NB4 (cell line): Measurements from ENCODE around the gene IZUMO4.
A peak's percentile ranks its signal among the peaks of the same experiment; 100 is the strongest.
"Not testable (repeated sequence)": the region's sequence is repeated elsewhere in the genome, so short reads cannot be mapped to it uniquely, and the experiment has no call there.

Experiments used
- DNase-seq: peaks from one replicate; pipeline ENCODE4 v3.0.0; 2010; ENCODE audit warnings: low read depth
- H3K4me3 ChIP-seq: one replicate; pipeline ENCODE4 v1.5.1; 2011; ENCODE audit warnings: mild to moderate bottlenecking, low read depth, low read length, moderate library complexity
- CTCF ChIP-seq: IDR thresholded peaks from one replicate; pipeline ENCODE4 v1.5.1; 2012; ENCODE audit warnings: low read depth, low read length
- MAX ChIP-seq: IDR thresholded peaks from 2 replicates; pipeline ENCODE4 v1.6.1; 2011; ENCODE audit warnings: low read depth, low read length
- MYC ChIP-seq: IDR thresholded peaks from 2 replicates; pipeline ENCODE4 v1.6.1; 2011; ENCODE audit warnings: low read depth, low read length
- POLR2A ChIP-seq: IDR thresholded peaks from 2 replicates; pipeline ENCODE4 v1.6.1; 2011; ENCODE audit warnings: mild to moderate bottlenecking; ENCODE audit not compliant: insufficient read length; ENCODE audit errors: extremely low read depth

The IZUMO4 gene

DNA sequence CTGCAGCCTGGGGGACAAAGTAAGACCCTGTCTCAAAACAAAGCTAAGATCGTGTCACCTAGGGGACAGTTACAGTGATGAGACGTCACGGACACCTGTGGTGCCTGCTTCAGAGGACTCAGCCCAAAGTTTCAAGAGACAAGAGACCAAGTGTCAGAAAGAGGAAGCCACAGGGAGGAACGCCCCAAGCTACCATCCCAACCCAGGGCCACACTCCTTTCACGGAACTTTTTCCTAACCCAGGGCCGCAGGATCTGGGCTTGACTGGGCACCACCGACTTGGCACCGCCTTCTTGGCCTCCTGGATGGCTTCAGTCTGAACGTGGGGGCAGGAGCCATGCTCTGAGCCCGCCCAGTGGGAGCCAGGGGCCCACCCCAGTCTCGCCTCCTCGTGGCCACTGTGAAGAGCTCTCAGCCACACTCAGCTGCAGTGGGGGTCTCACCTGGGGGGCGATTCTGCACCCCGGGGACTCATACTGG is 9.1 kb upstream of the IZUMO4 start:
- TF ChIP-seq CTCF, result no peak
- TF ChIP-seq MYC, result no peak
- no peak for TF ChIP-seq MAX
- peak; percentile 72 for DNase-seq

GRCh38 chr19:2089001-2089711 is 7.6 kb upstream of the IZUMO4 start:
- peak; percentile 62 for DNase-seq
- TF ChIP-seq CTCF, result no peak
- no peak for TF ChIP-seq MYC
- TF ChIP-seq POLR2A, result no peak
- no peak for TF ChIP-seq MAX
- peak overlapping the region; percentile 32 for H3K4me3 ChIP-seq

More for the DNA sequence above, 9.1 kb upstream of the IZUMO4 start:
- no peak overlapping the region for H3K4me3 ChIP-seq

- DNase-seq, result no peak
- no peak for TF ChIP-seq MAX
- no peak for TF ChIP-seq MYC
- TF ChIP-seq POLR2A, result no peak
- TF ChIP-seq CTCF, result no peak
- peak overlapping the region; percentile 32 for H3K4me3 ChIP-seq
Measured at GRCh38 chr19:2089727-2090053, 7.0 kb upstream of the IZUMO4 start.

- not testable (repeated sequence) for H3K4me3 ChIP-seq, DNase-seq
Measured at GRCh38 chr19:2091926-2092525, 4.7 kb upstream of the IZUMO4 start.

GRCh38 chr19:2096034-2096479 is 658 bp upstream of the IZUMO4 start, which contains the start of gene MOB3A:
Gene MOB3A (minus strand): TSS chr19:2096326. CDS start chr19:2078560, 17,766 bp downstream.
- peak; percentile 88 for DNase-seq
- peak within 1 kb of the TSS; percentile 72 for H3K4me3 ChIP-seq
- no peak for TF ChIP-seq POLR2A
- TF ChIP-seq MYC, result peak; percentile 73
- TF ChIP-seq MAX, result peak; percentile 33

GRCh38 chr19:2097203-2097885 is 629 bp downstream of the IZUMO4 start:
- DNase-seq, result no peak
- no peak for TF ChIP-seq MYC
- no peak for TF ChIP-seq CTCF
- TF ChIP-seq POLR2A, result no peak
- no peak for TF ChIP-seq MAX
- no peak overlapping the region for H3K4me3 ChIP-seq
